ENCODE data around the gene IFRD2. TPM values are rescaled to one million over a fixed set of nuclear protein-coding genes. Genes with fewer than 3 reads are reported as not detected.
"Not testable (repeated sequence)": the region's sequence is repeated elsewhere in the genome, so short reads cannot be mapped to it uniquely, and the experiment has no call there.

Gene IFRD2
- total RNA-seq, 1 experiment from 2014 or later: 98.8 TPM

DNA sequence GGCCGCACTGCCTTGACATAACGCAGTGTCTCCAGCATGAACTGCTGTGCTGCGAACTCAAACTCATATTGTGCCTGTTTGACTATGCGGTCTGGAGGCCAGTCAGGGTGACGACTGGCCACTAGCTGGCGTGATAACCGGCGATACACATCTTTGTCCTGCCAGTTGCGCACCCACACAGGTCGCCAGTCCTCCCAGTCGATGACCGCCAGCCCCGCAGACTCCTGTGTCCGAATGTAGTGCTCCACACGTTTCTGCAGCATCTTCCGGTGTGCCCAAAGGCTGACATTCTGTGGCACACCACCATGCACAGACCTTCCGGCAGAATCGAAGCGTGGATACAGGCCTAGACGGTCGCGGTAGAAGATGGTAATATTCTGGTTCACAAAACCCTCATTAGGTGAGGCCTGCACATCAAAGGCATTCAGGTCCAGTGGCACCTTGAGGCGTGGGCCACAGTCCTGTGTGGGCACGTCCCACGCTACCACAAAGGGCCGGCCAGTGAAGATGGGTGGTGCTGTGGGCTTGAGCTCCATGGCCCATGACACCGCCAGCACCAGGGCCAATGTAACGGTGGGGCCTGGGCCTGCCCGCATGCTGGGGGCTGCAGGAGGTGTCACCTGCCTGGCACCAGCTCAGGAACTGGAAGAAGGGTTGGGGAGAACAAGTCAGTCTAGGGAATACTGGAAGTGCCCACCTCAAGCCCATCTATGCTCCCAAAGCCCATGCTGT, 27.8 kb upstream of the IFRD2 start:
- peak overlapping the region; percentile 90 for H3K4me3 ChIP-seq
- H3K27ac ChIP-seq: no peak overlapping the region; the same call in 1 of the 2 replicates
- peaks cover 5% of the 10 kb centered on the region for H3K36me3 ChIP-seq
- peaks cover 4% of the 10 kb centered on the region; the same call in 1 of the 2 replicates for H3K4me1 ChIP-seq
- no peaks in the 10 kb centered on the region for H3K9me3 ChIP-seq (replicated peaks)
- H3K27me3 ChIP-seq: no peaks in the 10 kb centered on the region
- no peak for DNase-seq

DNA sequence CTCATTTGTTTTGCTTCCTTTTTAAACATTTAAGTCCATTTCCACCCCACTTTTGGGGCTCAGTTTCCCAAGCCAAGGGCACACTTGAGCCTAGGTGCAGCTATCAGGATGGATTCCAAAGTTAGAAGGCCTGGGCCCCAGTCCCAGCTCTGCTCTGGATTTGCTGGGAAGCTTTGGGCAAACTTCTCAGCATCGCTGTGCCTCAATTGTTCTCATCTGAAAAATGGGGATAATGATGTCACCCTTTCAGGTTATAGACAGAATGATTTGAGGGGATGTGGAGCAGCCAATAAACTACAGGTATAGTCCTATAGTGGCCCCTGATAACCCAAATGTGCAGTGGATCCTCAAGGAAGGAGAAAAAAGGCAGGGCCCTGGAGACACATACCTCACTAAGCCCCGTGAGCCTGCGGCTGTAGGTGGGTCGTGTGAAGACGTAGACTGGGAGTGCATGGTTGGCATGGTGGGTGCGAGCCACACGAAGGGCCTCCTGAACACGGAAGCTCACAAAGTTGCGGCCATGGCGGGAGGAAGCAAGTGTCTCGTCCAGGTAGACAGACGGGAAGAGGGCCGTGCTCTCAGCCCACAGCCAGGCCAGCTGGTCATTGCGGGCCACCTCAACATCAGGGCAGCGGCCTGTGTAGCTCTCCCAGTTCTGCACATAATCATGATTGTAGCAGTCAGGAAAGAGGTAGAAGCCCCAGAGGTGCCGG, 27.1 kb upstream of the IFRD2 start:
- no peak overlapping the region for H3K4me3 ChIP-seq
- H3K27me3 ChIP-seq: no peaks in the 10 kb centered on the region
- DNase-seq: no peak
- no peak overlapping the region for H3K27ac ChIP-seq
- peaks cover 5% of the 10 kb centered on the region for H3K36me3 ChIP-seq
- peaks cover 2% of the 10 kb centered on the region; the same call in 1 of the 2 replicates for H3K4me1 ChIP-seq
- H3K9me3 ChIP-seq (replicated peaks): no peaks in the 10 kb centered on the region

DNA sequence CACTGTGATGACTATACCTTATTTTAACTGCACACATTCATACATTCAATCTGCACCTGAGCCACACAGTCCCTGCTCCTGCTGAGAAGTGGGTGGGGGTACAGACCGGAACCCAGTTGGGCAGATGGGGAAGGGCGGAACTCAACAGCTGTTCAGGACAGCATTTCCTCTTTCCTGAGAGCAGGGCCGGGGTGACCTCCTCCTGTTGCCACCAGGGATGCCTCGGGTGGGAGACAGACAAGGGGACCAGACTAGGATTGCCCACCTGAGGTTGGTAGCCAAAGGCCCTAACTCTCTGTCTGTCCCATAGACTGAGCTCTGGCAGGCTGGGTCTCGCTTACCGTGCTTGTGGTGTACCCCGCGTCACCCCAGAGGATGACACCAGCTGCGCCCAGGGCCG, 26.4 kb upstream of the IFRD2 start:
- Histone ChIP-seq H3K4me1 (no peaks in the 10 kb centered on the region; the same call in 1 of the 2 replicates), H3K36me3 (peaks cover 5% of the 10 kb centered on the region)

DNA sequence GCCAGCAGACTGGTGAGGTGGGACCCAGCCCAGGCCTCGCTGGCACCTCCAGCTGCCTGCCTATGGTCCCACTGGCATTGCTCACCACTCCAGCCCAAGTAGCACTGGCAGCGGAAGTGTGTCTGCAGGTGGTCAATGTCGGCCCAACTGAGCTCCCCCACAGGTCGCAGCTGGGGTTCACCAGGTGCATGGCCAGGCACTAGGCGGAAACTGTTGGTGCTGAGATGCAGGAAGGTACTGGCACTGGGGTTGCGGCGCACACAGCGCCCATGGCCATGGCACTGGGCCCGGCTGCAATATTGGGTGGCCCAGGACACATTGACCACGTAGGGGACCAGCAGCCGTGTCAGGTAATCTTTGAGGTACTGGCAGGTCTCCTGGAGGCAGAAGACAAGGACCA, 25.9 kb upstream of the IFRD2 start:
- no peak overlapping the region for H3K4me3 ChIP-seq
- H3K36me3 ChIP-seq: peaks cover 5% of the 10 kb centered on the region
- H3K27me3 ChIP-seq: no peaks in the 10 kb centered on the region
- no peaks in the 10 kb centered on the region; the same call in 1 of the 2 replicates for H3K4me1 ChIP-seq
- no peak for DNase-seq
- H3K27ac ChIP-seq: no peak overlapping the region
- H3K9me3 ChIP-seq (replicated peaks): no peaks in the 10 kb centered on the region

More for the DNA sequence above, 26.4 kb upstream of the IFRD2 start:
- Histone ChIP-seq H3K9me3 (replicated peaks) (no peaks in the 10 kb centered on the region), H3K27me3 (no peaks in the 10 kb centered on the region), H3K27ac (no peak overlapping the region), H3K4me3 (no peak overlapping the region)
- no peak for DNase-seq

DNA sequence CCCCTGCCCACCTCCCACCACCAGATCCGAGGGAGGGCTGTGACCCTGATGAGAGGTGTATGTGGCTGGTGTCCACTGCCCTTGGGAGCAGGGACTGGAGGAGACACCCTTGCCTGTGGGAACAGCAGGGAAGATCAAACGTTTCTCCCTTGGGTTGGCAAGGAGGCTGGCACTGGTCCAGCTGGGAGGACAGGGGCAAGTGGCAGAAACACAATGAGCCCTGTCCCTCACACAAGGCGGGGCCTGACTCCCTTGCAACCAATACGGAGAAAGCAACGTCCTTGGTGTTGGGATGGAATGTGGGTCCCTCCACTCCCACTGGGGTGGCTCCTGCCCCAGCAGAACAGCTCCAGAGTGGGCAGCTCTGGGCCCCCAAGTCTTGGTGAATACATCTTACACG, 25.1 kb upstream of the IFRD2 start:
- Histone ChIP-seq H3K9me3 (replicated peaks) (no peaks in the 10 kb centered on the region), H3K27ac (no peak overlapping the region), H3K4me1 (no peaks in the 10 kb centered on the region; the same call in 1 of the 2 replicates), H3K4me3 (no peak overlapping the region), H3K27me3 (no peaks in the 10 kb centered on the region), H3K36me3 (peaks cover 5% of the 10 kb centered on the region)
- DNase-seq: no peak

DNA sequence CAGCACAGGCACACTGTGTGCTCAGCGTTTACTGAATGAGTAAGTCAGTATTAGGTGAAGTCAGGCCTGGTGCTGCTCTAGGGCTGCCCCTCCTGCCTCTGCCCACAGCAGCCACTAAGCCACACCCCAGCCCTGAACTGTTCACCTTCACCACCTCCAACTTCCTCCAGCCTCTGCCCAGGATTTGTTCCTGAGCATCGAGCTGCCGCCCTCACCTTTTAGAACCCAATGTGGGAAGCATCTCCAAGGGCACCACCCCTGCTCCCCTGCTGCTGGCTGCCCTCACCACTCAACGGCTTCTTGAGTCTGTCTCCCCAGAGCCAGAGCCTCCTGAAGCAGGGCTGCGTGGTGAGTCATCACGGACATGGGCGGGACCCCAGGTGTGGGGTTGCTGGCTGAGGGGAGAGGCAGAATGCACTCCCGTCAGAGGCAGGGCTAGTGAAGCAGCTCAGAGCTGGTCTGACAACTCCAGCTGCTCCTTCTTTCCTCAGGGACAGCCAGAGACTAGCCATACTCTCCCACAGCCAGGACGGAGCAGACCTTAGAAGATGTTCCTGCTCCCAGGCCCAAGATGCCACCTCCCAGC, 24.5 kb upstream of the IFRD2 start:
- Histone ChIP-seq H3K27me3 (no peaks in the 10 kb centered on the region), H3K4me1 (no peaks in the 10 kb centered on the region), H3K4me3 (no peak overlapping the region), H3K27ac (no peak overlapping the region), H3K36me3 (peaks cover 5% of the 10 kb centered on the region), H3K9me3 (replicated peaks) (no peaks in the 10 kb centered on the region)
- no peak for DNase-seq

DNA sequence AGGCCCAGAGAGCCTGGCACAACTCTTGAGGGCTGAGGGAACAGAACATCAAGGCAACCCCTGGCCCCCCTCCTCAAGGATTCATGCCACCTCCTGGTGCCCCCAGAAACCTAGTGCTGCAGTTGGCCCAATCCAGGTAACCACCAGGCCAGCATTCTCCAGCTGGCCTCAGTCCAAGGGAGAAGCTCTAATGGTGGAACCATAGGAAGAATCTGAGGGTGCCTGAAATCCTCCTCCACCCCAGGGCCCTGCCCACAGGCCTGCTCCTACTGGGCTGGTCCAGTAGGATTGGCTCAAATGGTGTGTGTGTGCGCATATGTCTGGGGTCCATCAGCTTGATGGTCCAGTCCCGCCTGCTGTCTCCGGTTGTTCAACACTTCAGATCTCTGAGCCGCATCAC, 22.6 kb upstream of the IFRD2 start:
- no peak overlapping the region for H3K4me3 ChIP-seq
- no peaks in the 10 kb centered on the region for H3K4me1 ChIP-seq
- H3K36me3 ChIP-seq: peaks cover 5% of the 10 kb centered on the region
- no peak for DNase-seq
- H3K9me3 ChIP-seq (replicated peaks): no peaks in the 10 kb centered on the region; the same call in 1 of the 2 replicates
- H3K27ac ChIP-seq: no peak overlapping the region
- no peaks in the 10 kb centered on the region for H3K27me3 ChIP-seq

DNA sequence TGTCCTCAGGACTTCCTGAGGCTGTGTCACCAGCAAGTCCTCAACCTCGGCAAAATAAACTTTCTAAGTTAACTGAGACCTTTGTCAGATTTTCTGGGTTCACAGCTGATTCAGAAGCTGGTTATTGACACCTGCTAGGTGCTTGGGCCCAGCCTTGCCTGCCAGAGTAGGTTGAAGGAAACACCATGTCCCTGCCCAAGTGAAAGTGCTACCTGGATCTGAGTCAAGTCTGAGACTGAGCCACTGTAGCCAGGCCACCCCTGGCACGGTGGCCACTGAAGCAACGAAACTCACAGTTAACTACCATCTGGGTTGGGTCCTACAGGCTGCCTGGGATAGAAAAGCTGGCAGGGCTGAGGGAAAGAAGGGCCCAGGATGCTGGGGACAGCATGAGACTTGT, 22.1 kb upstream of the IFRD2 start:
- H3K9me3 ChIP-seq (replicated peaks): no peaks in the 10 kb centered on the region; the same call in 1 of the 2 replicates

DNA sequence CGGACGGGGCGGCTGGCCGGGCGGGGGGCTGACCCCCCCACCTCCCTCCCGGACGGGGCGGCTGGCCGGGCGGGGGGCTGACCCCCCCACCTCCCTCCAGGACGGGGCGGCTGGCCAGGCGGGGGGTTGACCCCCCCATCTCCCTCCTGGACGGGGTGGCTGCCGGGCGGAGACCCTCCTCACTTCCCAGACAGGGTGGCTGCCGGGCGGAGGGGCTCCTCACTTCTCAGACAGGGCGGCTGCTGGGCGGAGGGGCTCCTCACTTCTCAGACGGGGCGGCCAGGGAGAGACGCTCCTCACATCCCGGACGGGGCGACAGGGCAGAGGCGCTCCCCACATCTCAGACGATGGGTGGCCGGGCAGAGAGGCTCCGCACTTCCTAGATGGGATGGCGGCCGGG, 19.8 kb upstream of the IFRD2 start:
- H3K4me3 ChIP-seq, H3K27me3 ChIP-seq, H3K4me1 ChIP-seq: not testable (repeated sequence)

More for the DNA sequence above, 22.1 kb upstream of the IFRD2 start:
- Histone ChIP-seq H3K4me3 (no peak overlapping the region), H3K36me3 (peaks cover 4% of the 10 kb centered on the region), H3K27me3 (no peaks in the 10 kb centered on the region), H3K4me1 (no peaks in the 10 kb centered on the region), H3K27ac (no peak overlapping the region)
- no peak for DNase-seq

DNA sequence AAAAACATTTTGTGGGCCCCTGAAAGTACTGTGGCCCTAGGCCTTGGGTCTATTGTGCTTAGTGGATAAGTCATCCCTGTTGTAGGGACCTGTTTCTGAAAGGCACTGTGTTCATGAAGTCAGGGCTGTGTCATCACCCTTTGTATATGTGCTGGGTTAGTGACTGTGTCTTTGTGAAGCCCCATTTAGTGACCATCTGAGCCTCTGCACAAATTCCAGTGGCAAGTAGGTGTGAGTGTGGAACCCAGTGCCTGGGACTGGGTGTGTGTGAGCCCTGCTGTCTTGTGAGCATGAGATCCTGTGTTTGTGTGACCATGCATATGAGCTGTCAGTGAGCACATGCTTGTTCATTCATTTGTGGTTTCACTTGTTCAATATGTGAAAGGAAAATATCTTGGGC, 12.4 kb upstream of the IFRD2 start:
- Histone ChIP-seq H3K27me3 (no peaks in the 10 kb centered on the region), H3K36me3 (no peaks in the 10 kb centered on the region), H3K4me3 (no peak overlapping the region), H3K27ac (no peak overlapping the region), H3K4me1 (peaks cover 8% of the 10 kb centered on the region; the same call in 1 of the 2 replicates), H3K9me3 (replicated peaks) (0 out of 2 replicates have a peak, but pooled peaks cover 3% of the 10 kb centered on the region)
- no peak for DNase-seq

More for the DNA sequence above, 19.8 kb upstream of the IFRD2 start:
- not testable (repeated sequence) for H3K27ac ChIP-seq; DNase-seq; H3K9me3 ChIP-seq (replicated peaks); H3K36me3 ChIP-seq

DNA sequence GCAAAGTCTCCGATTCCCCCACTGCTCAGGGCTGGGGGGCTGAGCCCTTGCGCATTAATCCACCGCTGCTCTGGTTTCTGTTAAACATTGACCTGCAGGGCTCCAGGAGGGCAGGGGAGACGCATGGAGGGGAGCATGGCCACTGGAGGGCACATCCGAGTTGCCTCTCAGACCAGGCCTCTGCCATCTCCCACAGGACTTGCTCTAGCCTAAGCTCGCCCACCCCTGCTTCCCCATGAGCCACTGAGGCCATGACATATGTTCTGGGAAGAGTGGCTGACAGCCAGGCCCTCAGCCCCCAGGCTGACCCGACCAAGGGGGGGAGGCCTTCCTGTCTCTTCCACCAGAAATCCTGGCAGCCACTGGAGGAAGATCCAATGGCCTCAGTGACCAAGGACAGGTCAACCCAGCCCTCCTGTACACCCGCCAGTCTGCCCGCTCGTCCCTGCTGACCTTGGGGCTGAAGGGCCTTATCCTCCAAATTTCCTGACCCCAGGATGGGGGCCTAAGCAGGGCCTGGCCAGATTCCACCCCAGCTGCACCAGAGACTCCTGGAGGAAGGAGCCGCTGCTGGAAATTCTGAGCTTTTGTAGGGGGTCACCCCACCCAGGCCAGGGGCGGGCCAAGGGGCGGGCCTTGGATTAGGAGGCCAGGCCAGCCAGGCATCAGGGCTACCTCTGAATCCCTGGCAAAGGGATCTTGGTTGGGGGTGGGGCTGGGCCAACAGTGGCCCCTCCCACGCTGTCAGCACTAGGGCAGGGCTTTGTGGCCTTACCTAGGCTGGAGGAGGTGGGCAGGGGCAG, 11.0 kb upstream of the IFRD2 start, which contains the start of gene HYAL1:
HYAL1 (minus strand) TSS at position 562 of the 803 bp plus-strand sequence. CDS start 618 bp downstream, outside the sequence.
- no peaks in the 10 kb centered on the region for H3K36me3 ChIP-seq
- H3K4me1 ChIP-seq: peaks cover 8% of the 10 kb centered on the region; the same call in 1 of the 2 replicates
- no peak within 1 kb of the TSS for H3K4me3 ChIP-seq
- no peak for DNase-seq
- 0 out of 2 replicates have a peak, but pooled peaks cover 3% of the 10 kb centered on the region for H3K9me3 ChIP-seq (replicated peaks)
- no peaks in the 10 kb centered on the region for H3K27me3 ChIP-seq
- H3K27ac ChIP-seq: no peak within 1 kb of the TSS

DNA sequence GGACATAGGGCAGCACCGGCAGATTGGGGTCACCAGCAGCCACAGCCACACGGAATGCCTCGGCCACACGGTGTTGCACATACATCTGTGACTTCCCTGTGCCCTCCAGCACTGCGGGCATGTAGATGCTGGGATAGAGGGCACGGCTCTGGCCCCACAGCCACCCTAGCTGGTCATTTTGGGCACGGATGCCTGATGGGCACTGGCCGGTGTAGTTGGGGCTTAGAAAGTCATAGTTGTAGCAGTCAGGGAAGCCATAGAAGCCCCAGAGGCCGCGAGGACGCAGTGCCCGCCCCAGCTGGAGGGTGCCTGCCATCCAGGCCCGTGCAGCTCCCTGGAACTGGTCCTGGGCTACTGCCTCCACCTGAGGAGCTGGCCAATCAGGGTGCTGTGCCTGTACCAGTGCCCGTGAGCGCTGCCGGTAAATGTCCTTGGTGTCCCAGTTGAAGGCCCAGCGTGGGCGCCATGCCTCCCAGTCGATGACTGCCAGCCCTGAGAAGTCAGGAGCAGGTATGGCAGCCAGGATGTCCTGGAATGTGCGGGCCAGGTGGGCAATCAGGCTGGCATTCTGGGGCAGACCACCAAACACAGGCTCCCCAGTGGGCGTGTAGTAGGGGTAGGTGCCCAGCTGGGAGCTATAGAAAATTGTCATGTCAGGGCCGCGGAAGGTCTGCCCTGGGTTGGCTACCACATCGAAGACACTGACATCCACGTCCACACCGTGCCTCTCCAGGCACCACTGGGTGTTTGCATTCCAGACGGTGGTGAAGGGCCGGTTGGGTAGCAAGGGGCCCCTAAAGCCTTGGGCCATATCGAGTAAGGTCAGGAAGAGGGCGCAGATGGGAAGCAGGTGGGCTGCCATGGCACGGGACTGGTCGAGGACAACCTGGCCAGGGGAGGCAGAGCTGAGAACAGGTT, 10.1 kb upstream of the IFRD2 start:
- no peak overlapping the region for H3K4me3 ChIP-seq
- peaks cover 8% of the 10 kb centered on the region; the same call in 1 of the 2 replicates for H3K4me1 ChIP-seq
- H3K27ac ChIP-seq: no peak overlapping the region
- H3K9me3 ChIP-seq (replicated peaks): no peaks in the 10 kb centered on the region
- no peak for DNase-seq
- H3K27me3 ChIP-seq: no peaks in the 10 kb centered on the region
- no peaks in the 10 kb centered on the region for H3K36me3 ChIP-seq

DNA sequence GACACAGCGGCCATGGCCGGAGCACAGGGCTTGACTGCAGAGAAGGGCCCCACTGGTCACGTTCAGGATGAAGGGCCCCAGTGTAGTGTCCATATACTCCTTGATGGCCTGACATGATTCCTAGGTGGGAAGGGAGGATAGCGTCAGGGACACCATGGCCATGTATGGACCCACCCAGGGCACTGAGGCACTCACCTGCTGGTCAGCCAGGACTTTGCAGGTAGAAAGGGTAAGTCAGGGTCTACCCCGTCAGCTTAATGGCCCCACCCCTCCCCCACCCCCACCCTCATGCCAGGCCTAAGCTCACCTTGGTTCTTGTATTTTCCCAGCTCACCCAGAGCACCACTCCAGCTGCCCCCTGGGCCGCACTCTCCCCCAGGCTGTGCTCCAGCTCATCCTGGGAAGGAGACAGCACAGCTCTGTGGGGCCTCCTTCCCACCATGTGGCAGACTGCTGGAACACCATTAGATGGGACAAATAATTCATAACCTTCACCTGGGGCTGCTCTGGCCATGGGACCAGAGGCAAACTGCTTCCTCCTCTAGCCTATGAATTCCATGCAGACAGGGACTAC, 8.5 kb upstream of the IFRD2 start:
- Histone ChIP-seq H3K4me3 (no peak overlapping the region), H3K27ac (no peak overlapping the region; the same call in 1 of the 2 replicates), H3K27me3 (no peaks in the 10 kb centered on the region), H3K9me3 (replicated peaks) (no peaks in the 10 kb centered on the region), H3K36me3 (no peaks in the 10 kb centered on the region), H3K4me1 (peaks cover 8% of the 10 kb centered on the region; the same call in 1 of the 2 replicates)
- DNase-seq: no peak
